GM12874 (cell line): ENCODE data around the gene DYNC2H1.

Experiments used
- TF ChIP-seq, protein P1 (sequence below): IDR thresholded peaks from 2 replicates; pipeline ENCODE4 v1.5.1; 2011; ENCODE audit warnings: low read depth, mild to moderate bottlenecking, control low read depth, low read length, moderate library complexity; ENCODE audit not compliant: insufficient read depth

Gene DYNC2H1, protein sequence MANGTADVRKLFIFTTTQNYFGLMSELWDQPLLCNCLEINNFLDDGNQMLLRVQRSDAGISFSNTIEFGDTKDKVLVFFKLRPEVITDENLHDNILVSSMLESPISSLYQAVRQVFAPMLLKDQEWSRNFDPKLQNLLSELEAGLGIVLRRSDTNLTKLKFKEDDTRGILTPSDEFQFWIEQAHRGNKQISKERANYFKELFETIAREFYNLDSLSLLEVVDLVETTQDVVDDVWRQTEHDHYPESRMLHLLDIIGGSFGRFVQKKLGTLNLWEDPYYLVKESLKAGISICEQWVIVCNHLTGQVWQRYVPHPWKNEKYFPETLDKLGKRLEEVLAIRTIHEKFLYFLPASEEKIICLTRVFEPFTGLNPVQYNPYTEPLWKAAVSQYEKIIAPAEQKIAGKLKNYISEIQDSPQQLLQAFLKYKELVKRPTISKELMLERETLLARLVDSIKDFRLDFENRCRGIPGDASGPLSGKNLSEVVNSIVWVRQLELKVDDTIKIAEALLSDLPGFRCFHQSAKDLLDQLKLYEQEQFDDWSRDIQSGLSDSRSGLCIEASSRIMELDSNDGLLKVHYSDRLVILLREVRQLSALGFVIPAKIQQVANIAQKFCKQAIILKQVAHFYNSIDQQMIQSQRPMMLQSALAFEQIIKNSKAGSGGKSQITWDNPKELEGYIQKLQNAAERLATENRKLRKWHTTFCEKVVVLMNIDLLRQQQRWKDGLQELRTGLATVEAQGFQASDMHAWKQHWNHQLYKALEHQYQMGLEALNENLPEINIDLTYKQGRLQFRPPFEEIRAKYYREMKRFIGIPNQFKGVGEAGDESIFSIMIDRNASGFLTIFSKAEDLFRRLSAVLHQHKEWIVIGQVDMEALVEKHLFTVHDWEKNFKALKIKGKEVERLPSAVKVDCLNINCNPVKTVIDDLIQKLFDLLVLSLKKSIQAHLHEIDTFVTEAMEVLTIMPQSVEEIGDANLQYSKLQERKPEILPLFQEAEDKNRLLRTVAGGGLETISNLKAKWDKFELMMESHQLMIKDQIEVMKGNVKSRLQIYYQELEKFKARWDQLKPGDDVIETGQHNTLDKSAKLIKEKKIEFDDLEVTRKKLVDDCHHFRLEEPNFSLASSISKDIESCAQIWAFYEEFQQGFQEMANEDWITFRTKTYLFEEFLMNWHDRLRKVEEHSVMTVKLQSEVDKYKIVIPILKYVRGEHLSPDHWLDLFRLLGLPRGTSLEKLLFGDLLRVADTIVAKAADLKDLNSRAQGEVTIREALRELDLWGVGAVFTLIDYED (N-terminal part only)

DNA sequence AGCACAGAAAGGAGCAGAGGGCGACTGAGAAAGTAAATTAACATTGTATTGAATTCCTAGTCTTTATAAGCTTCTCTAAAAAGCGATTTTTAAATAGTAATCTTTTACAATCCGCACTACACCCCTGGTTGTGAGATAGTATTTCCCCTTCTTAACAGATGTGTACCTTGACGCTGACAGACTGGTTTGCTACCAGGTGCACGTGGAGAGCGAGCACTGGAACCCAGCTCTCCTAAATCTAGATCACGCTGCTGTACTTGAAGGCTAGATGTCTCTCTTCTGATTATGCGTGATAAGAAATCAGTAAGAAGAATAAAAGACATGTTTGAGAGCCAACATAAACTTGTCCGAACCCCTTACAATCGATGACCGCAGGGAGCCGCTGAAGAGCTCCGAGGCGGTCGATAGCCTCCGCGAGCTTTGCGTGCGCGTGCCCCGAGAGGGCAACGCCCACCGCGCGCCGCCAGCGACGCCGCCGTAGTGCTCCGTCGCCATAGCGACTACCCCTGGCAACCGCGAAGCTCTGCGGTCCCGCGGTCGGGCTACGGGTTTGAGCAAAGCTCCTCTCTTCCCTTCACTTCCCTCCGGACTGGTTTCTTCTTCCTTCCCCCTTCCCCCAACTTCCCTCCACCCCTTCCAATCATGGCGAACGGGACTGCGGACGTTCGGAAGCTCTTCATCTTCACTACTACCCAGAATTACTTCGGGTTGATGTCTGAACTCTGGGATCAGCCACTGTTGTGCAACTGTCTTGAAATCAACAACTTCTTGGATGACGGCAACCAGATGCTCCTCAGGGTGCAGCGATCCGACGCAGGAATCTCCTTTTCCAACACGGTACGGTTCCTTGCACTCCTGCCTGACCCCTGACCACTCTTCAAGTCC is at the start of gene DYNC2H1:
Gene DYNC2H1 (plus strand): TSS at position 494 of the 885 bp plus-strand sequence. CDS start 149 bp downstream, at position 643.
- TF ChIP-seq, protein P1, sequence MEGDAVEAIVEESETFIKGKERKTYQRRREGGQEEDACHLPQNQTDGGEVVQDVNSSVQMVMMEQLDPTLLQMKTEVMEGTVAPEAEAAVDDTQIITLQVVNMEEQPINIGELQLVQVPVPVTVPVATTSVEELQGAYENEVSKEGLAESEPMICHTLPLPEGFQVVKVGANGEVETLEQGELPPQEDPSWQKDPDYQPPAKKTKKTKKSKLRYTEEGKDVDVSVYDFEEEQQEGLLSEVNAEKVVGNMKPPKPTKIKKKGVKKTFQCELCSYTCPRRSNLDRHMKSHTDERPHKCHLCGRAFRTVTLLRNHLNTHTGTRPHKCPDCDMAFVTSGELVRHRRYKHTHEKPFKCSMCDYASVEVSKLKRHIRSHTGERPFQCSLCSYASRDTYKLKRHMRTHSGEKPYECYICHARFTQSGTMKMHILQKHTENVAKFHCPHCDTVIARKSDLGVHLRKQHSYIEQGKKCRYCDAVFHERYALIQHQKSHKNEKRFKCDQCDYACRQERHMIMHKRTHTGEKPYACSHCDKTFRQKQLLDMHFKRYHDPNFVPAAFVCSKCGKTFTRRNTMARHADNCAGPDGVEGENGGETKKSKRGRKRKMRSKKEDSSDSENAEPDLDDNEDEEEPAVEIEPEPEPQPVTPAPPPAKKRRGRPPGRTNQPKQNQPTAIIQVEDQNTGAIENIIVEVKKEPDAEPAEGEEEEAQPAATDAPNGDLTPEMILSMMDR, result peak; percentile 58

DNA sequence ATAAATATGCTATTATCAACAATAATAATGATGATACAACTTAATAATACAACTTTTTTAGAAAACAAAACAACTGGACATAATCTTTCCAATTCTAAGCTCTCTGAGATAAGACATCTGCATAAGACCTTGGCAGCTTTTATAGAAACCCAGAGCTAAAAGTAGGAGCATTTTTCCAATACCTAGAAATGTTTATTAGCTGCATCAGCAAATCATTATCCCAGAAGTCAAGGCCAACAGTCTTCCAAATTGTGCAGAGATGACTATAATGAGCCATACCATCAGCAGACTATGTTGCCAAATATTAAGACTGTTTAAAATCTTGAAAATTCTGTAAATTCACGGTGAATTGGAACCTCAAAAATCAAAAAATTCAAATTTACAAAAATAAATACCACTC is 47.6 kb upstream of the DYNC2H1 start:
- TF ChIP-seq, protein P1, result no peak

DNA sequence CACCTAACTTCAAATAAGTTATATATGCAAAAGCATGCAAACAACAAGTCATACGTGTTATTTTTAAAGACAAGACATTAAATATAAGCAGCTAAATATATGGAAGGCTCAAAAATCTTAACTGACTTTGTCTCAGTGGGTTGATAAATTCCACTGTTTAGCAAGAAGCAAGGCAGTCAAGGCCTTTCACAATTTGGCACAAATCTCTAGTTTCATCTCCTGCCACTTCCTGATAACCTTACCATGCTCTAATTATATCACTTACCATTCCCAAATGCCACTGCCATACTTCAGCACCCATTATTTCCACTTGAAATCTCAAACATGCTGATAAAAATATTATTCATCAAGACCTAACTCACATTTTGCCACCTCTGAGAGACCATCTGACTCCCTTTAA is 42.1 kb upstream of the DYNC2H1 start:
- TF ChIP-seq, protein P1, result no peak

DNA sequence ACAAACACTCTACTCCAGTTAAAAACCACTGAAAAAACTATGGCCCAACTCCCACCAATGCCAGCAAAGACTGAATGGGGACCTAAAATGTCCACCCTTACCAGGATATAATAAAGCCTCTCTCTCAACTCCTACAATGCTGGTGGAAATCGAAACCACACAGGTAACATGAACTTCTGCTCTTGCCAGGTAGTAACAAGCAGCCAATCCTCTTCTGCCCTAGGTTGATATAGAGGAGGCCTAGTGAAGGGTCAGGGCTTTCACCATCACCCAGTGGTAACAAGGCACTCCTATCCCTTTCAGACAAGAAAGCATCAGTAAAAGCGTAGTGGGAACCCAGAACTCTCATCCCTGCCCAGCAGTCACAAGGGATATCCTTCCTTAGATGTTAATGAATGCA is 39.9 kb upstream of the DYNC2H1 start:
- TF ChIP-seq, protein P1, result no peak

DNA sequence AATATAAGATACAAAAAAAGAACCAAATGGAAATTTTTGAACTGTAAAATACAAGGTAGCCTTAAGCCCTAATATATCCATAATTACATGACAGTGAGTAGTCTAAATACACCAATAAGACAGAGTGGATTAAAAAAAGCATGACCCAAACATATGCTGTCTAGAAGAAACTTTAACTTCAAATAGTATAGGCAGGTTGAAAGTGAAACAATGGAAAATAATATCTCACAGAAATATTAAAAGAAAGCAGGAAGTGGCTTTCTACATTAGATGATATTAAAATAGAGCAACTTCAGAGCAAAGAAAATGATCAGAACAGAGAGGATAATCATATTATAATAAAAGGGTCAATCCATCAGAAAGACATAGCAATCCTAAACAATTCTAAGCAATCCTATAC is 39.1 kb upstream of the DYNC2H1 start:
- TF ChIP-seq, protein P1, result no peak

DNA sequence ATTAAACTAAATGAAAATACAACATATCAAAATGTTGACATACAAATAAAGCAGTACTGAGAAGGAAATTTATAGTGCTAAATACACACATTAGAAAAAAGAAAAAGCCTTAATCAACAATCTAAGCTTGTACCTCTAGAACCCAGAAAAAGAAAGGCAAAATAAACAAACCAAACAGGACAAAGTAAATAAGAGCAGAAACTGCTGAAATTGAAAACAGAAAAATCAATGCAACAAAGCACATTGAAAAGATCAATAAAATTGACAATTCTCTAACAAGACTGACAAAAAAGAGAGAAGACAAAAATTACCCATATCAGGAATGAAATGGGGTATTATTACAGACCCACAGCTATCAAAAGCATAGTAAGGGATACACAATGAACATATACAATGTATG is 38.2 kb upstream of the DYNC2H1 start:
- TF ChIP-seq, protein P1, result no peak
